Endothelial cell (in vitro differentiated cells): ENCODE measurements around the gene HSD3B7. TPM values are rescaled to one million over a fixed set of nuclear protein-coding genes. Genes with fewer than 3 reads are reported as not detected.

Experiments used
- DNase-seq: peaks from one replicate; pipeline ENCODE4 v3.0.0; 2021; ENCODE audit warnings: low spot score
- H3K27ac Mint-ChIP-seq: one replicate; pipeline ENCODE4 v1.8.0; 2021; ENCODE audit warnings: mixed read lengths, inconsistent platforms; ENCODE audit not compliant: unreplicated experiment
- H3K27me3 Mint-ChIP-seq: one replicate; pipeline ENCODE4 v1.8.0; 2021; ENCODE audit warnings: mild to moderate bottlenecking, moderate library complexity, mixed read lengths, inconsistent platforms; ENCODE audit not compliant: unreplicated experiment
- H3K36me3 Mint-ChIP-seq: one replicate; pipeline ENCODE4 v1.8.0; 2021; ENCODE audit warnings: mild to moderate bottlenecking, low read depth, mixed read lengths, inconsistent platforms; ENCODE audit not compliant: unreplicated experiment
- H3K4me1 Mint-ChIP-seq: one replicate; pipeline ENCODE4 v1.8.0; 2021; ENCODE audit warnings: mild to moderate bottlenecking, mixed read lengths, inconsistent platforms; ENCODE audit not compliant: unreplicated experiment
- H3K4me3 Mint-ChIP-seq: one replicate; pipeline ENCODE4 v1.8.0; 2021; ENCODE audit warnings: mild to moderate bottlenecking, mixed read lengths, inconsistent platforms; ENCODE audit not compliant: unreplicated experiment
- H3K9me3 Mint-ChIP-seq: one replicate; pipeline ENCODE4 v1.8.0; 2021; ENCODE audit warnings: mixed read lengths, inconsistent platforms; ENCODE audit not compliant: unreplicated experiment
- total RNA-seq: library from RNA; stranded (reverse); fragmentation: NEBNext Ultra II Directional; extraction: Animal tissue kit (Norgen Biotek cat#: 25700); gene quantifications from one replicate; pipeline ENCODE4 v1.2.1, GENCODE V29; 2021; ENCODE audit not compliant: unreplicated experiment
- TF ChIP-seq, protein P1 (sequence below): fragments of 200-600 bp; sonication (generic); IDR thresholded peaks from one replicate; pipeline ENCODE4 v1.5.0; 2021; ENCODE audit warnings: antibody characterized with exemption; ENCODE audit not compliant: unreplicated experiment

The HSD3B7 gene
- total RNA-seq, 1 donor from 2014 or later = 5.3 TPM

DNA sequence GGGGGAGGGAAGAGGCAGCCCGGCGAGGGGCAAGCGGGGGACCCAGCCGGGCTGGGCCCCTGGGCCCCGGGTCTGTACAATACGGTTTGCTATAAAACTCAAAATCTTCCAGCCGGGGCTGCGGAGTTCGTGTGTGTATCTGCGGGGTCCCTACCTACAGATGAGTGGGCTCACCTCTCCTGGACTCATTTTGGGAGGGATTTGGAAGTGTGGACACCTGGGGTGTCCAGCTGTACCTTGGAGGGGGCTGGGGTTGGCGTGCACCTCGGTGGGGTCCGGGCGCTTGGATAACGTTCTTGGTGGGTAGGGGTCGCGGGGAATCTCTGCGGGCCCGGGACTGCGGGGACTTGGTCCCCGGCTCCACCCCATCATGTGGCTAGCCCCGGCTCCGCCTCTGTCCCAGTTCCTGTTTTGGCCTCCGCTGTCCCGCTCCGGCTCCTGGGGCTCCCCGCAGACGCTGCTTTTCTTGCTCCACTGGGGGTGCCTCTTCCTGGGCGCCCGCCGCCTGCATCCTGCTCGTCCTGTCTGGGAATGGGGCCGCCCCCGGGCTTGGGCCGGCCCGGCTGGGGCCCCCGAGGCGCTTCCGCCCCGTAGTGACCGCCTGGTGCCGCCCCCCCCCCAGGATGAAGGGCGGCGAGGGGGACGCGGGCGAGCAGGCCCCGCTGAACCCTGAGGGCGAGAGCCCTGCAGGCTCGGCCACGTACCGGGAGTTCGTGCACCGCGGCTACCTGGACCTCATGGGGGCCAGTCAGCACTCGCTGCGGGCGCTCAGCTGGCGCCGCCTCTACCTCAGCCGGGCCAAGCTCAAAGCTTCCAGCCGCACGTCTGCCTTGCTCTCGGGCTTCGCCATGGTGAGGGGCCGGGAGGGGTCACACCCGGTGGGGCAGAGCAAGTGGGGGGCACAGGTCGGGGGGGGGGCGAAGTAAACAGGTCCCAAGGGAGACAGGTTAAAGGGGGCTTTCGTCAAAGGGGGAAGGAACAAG is 36.0 kb upstream of the HSD3B7 start, which contains the start of gene ORAI3:
TSS of gene ORAI3 (plus strand) at position 402 of the 983 bp plus-strand sequence. CDS start at position 624, 222 bp downstream.
- Mint-ChIP-seq H3K4me1 (peaks cover 17% of the 10 kb centered on the region), H3K9me3 (no peaks in the 10 kb centered on the region), H3K27me3 (peaks cover 12% of the 10 kb centered on the region), H3K4me3 (peak within 1 kb of the TSS; percentile 97), H3K27ac (peak within 1 kb of the TSS; percentile 94), H3K36me3 (peaks cover 24% of the 10 kb centered on the region)
- TF ChIP-seq, protein P1, sequence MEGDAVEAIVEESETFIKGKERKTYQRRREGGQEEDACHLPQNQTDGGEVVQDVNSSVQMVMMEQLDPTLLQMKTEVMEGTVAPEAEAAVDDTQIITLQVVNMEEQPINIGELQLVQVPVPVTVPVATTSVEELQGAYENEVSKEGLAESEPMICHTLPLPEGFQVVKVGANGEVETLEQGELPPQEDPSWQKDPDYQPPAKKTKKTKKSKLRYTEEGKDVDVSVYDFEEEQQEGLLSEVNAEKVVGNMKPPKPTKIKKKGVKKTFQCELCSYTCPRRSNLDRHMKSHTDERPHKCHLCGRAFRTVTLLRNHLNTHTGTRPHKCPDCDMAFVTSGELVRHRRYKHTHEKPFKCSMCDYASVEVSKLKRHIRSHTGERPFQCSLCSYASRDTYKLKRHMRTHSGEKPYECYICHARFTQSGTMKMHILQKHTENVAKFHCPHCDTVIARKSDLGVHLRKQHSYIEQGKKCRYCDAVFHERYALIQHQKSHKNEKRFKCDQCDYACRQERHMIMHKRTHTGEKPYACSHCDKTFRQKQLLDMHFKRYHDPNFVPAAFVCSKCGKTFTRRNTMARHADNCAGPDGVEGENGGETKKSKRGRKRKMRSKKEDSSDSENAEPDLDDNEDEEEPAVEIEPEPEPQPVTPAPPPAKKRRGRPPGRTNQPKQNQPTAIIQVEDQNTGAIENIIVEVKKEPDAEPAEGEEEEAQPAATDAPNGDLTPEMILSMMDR = no peak
- peak; percentile 74 for DNase-seq

DNA sequence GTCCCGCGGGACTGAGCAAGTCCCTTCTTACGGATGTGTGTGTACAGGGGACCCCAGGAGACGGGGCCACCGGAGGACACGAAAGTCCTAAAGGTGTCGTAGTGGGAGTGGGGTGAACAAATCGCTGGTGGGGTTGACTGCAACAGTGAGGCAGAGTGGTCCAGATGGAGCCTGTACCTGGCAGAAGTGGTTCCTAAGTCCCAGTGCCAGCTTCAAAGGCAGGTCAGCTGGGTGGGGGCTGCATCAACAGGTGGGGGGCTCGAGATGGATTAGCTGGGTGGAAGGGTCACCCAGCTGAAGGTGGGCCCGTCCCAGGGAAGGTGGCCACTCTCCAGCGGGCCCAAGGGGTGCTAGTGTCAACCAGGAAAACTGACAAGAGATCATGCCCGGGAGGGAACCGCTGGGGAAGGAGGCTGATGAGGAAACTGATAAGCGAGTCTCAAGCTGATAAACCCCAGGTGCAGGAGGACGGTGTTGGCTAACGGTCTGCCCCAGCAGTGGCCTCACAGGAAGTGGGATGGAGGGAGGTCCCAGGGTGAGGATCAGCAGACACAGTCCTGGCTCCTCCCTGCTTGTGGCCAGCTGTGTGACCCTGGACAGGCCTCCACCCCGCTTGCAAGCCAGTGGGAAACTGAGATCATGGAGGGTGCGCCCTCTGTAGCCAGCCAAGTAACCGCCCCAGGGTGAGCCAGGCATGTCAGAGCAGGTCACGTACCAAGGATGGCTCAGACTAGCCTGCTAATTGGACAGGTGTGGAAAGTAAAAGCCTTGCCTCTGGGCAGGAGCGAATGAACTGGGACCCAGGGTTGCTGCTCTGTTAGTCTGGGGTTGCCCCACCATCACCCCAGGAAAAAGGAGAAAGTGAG is 35.1 kb upstream of the HSD3B7 start:
- TF ChIP-seq, protein P1 = no peak
- Mint-ChIP-seq H3K27me3 (peaks cover 15% of the 10 kb centered on the region), H3K9me3 (no peaks in the 10 kb centered on the region), H3K4me1 (peaks cover 17% of the 10 kb centered on the region), H3K4me3 (peak overlapping the region; percentile 97), H3K36me3 (peaks cover 18% of the 10 kb centered on the region), H3K27ac (peak overlapping the region; percentile 94)
- peak; percentile 56 for DNase-seq

DNA sequence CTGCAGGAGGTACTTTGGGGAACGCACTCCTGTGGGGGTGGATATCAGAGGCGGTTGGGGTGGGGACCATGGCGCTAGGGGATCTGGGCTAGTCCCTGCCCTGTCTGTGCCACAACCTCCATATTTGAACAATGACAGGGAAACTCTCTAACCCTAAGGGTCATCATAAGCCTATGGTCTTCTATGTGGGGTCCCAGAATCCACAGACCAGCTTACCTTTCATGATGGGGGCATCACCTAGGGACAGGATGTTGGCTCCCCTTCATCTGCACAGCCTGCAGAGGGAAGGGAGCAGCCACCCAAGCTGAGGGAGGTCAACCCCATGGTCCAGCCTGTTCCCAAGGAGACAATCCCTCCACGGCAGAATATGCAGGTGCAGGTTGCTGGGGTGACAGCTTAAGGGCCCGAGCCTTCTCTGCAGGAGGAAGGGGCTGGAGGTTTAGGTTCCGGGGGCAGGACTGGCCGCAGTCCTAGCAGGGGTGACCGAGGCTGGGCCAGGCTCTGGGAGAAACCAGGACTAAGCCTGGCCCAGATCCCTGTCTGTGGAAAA is 34.4 kb upstream of the HSD3B7 start:
- peaks cover 17% of the 10 kb centered on the region for H3K36me3 Mint-ChIP-seq
- peak overlapping the region; percentile 97 for H3K4me3 Mint-ChIP-seq
- H3K27me3 Mint-ChIP-seq = peaks cover 17% of the 10 kb centered on the region
- DNase-seq = no peak
- peak overlapping the region; percentile 94 for H3K27ac Mint-ChIP-seq
- H3K9me3 Mint-ChIP-seq = no peaks in the 10 kb centered on the region
- peaks cover 17% of the 10 kb centered on the region for H3K4me1 Mint-ChIP-seq
- TF ChIP-seq, protein P1 = no peak

DNA sequence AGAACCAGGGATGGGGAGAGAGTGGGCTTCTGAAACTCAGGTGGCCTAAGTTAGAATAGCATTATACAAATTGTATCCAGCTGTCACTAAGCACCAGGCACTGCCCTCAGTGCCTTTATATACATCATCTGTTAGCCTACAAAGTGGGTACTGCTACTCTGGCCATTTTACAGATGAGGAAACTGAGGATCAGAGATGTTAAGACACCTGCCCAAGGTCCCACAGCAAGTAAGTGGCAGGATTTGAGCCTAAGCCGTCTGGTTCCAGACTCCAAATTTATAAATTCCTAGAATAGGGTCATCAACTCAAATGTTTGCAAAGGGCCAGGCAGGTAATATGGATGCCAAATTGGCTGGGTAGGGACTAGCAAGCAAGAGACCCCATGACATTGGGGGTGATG is 33.8 kb upstream of the HSD3B7 start:
- DNase-seq = no peak
- Mint-ChIP-seq H3K9me3 (no peaks in the 10 kb centered on the region), H3K4me3 (peak overlapping the region; percentile 21), H3K4me1 (peaks cover 13% of the 10 kb centered on the region), H3K27me3 (peaks cover 17% of the 10 kb centered on the region), H3K27ac (no peak overlapping the region), H3K36me3 (peaks cover 16% of the 10 kb centered on the region)
- TF ChIP-seq, protein P1 = no peak
